GM12891 (cell line): ENCODE measurements around the gene CADM4.

ENCODE experiments used
- PAX5 ChIP-seq: IDR thresholded peaks from 2 replicates; pipeline ENCODE4 v1.6.1; 2011; ENCODE audit warnings: low read length, moderate library complexity, mild to moderate bottlenecking; ENCODE audit not compliant: insufficient read depth, severe bottlenecking
- POLR2A ChIP-seq: IDR thresholded peaks from 2 replicates; pipeline ENCODE4 v1.6.1; 2011; ENCODE audit warnings: low read depth, low read length, control low read depth
- POLR2AphosphoS5 ChIP-seq: IDR thresholded peaks from 2 replicates; pipeline ENCODE4 v1.6.1; 2011; ENCODE audit warnings: low read depth, low read length, control low read depth
- POU2F2 ChIP-seq: IDR thresholded peaks from 2 replicates; pipeline ENCODE4 v1.6.1; 2011; ENCODE audit warnings: low read depth, mild to moderate bottlenecking, control low read depth, low read length, moderate library complexity
- SPI1 ChIP-seq: IDR thresholded peaks from 2 replicates; pipeline ENCODE4 v1.6.1; 2011; ENCODE audit warnings: low read depth, low read length, control low read depth
- TAF1 ChIP-seq: IDR thresholded peaks from 2 replicates; pipeline ENCODE4 v1.6.1; 2011; ENCODE audit warnings: low read depth, low read length, control low read depth

DNA sequence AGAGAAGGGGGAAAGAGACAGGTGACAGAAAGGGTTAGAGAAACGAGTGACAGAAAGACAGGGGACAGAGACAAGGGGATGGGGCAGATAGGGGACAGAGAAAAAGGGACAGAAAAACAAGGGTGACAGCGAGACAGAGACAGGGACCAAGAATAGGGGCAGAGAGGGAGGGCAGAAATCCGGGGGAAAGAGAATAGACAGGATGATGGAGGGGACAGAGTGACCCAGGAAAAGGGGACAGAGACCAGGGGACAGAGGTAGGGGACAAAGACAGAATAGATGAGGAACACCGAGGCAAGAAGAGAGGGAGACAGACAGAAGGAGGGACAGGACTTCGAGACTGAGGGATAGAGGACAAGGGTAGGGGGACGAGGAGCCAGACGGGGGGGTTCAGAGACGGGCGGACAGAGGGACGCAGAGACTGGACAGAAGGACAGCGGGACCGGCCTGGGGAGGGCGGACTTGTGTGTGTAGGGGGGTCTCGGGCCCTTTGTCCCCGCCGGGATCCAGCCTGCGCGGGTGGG lies 593 bp downstream of the CADM4 start:
- TF ChIP-seq POLR2A, result no peak
- TF ChIP-seq PAX5, result no peak
- TF ChIP-seq TAF1, result no peak
- TF ChIP-seq POLR2AphosphoS5, result no peak
- TF ChIP-seq SPI1, result no peak
- TF ChIP-seq POU2F2, result no peak
